ENCODE measurements around the gene CLRN2. TPM values are rescaled to one million over a fixed set of nuclear protein-coding genes. Genes with fewer than 3 reads are reported as not detected.
A peak's percentile ranks its signal among the peaks of the same experiment; 100 is the strongest.

Gene CLRN2
- total RNA-seq, 1 experiment from 2014 or later, result not detected

DNA sequence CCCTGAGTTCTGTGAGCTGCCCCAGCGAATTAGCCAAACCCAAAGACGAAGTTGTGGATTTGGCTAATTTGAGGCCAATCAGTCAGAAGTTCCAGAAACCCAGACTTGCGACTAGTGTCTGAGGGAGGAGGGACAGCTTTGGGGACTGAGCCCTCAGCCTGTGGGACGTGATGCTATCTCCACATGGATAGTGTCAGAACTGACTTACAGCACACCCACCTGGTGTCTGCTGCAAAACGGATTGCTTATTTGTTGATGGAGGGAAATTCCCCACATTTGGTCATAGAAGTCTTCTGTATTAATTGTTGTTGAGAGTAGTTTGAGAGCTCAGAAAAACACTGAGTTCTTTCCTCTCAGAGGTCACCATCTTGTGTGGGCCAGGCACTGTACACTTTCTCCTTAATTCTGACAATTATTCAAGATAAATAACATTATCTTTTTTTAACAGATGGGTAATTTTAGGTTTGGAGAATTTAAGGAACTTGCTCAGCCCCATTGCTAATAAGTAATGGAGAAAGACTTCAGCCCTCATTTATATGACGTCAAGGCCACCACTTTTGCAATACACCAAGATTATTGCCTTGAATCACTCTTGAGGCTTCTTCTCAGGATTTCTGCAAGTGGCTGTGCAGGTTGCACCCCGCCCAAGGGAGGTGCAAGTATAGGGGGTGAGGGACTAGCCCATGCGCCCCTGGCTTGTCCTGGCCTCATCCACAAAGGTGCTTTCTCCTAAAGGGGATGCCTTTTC is 16.7 kb downstream of the CLRN2 start:
- Histone ChIP-seq H3F3A (ENCODE audit: low read length, unreplicated experiment) (no peaks in the 10 kb centered on the region), H3K9ac (ENCODE audit: low read length) (no peak overlapping the region), H3K9me2 (replicated peaks; ENCODE audit: low read length) (no peaks in the 10 kb centered on the region), H3K27ac (ENCODE audit: low read length) (no peak overlapping the region), H3K27me3 (ENCODE audit: low read length) (no peaks in the 10 kb centered on the region), H3K4me1 (ENCODE audit: insufficient read depth, low read length) (no peaks in the 10 kb centered on the region), H2AFZ (ENCODE audit: low read length) (no peak overlapping the region), H3K4me2 (ENCODE audit: low read length) (no peak overlapping the region), H4K20me1 (ENCODE audit: low read length) (no peaks in the 10 kb centered on the region), H3K79me2 (ENCODE audit: low read length) (no peaks in the 10 kb centered on the region), H3K9me3 (ENCODE audit: low read length) (no peaks in the 10 kb centered on the region), H3K4me3 (ENCODE audit: low read length) (no peak overlapping the region), H3K36me3 (ENCODE audit: low read depth, low read length) (no peaks in the 10 kb centered on the region)
- intact Hi-C loops (cut with micrococcal nuclease), result no loop called here
- POLR2A ChIA-PET (ENCODE audit: unreplicated experiment), result no interaction called here
- TF ChIP-seq EZH2 (IDR thresholded peaks at IDR 0.05; ENCODE audit: low read length, unreplicated experiment), result no peak
- TF ChIP-seq, protein P1, sequence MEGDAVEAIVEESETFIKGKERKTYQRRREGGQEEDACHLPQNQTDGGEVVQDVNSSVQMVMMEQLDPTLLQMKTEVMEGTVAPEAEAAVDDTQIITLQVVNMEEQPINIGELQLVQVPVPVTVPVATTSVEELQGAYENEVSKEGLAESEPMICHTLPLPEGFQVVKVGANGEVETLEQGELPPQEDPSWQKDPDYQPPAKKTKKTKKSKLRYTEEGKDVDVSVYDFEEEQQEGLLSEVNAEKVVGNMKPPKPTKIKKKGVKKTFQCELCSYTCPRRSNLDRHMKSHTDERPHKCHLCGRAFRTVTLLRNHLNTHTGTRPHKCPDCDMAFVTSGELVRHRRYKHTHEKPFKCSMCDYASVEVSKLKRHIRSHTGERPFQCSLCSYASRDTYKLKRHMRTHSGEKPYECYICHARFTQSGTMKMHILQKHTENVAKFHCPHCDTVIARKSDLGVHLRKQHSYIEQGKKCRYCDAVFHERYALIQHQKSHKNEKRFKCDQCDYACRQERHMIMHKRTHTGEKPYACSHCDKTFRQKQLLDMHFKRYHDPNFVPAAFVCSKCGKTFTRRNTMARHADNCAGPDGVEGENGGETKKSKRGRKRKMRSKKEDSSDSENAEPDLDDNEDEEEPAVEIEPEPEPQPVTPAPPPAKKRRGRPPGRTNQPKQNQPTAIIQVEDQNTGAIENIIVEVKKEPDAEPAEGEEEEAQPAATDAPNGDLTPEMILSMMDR (conservative IDR thresholded peaks at IDR 0.05; ENCODE audit: low read depth, low read length), result no peak
- no peak for TF ChIP-seq EZH2phosphoT487 (IDR thresholded peaks at IDR 0.05; ENCODE audit: borderline replicate concordance, low read length)
- DNase-seq (no peak), ATAC-seq (no peak)
- CTCF ChIA-PET, result no interaction called here
- BruUV-seq (replicated peaks), result no TSS peak

DNA sequence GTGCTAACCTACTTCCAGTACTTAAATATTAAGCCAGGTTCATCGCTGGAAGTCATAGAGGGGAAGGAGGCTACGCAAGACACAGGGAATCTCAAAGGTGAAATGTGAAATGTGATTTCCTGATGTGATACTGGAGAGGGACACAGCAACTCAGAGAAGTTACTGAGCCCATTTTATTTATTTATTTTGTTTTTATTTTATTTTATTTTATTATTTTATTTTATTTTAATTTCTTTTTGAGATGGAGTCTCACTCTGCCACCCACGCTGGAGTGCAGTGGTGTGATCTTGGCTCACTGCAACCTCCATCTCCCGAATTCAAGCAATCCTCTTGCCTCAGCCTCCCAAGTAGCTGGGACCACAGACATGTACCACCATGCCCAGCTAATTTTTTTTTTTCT is 19.7 kb downstream of the CLRN2 start:
- Histone ChIP-seq H3K79me2 (ENCODE audit: low read length) (no peaks in the 10 kb centered on the region), H3K9me3 (ENCODE audit: low read length) (no peaks in the 10 kb centered on the region), H3F3A (ENCODE audit: low read length, unreplicated experiment) (no peaks in the 10 kb centered on the region), H3K9ac (ENCODE audit: low read length) (no peak overlapping the region), H3K9me2 (replicated peaks; ENCODE audit: low read length) (no peaks in the 10 kb centered on the region), H3K27me3 (ENCODE audit: low read length) (no peaks in the 10 kb centered on the region), H2AFZ (ENCODE audit: low read length) (no peak overlapping the region), H3K27ac (ENCODE audit: low read length) (no peak overlapping the region), H3K4me2 (ENCODE audit: low read length) (no peak overlapping the region), H4K20me1 (ENCODE audit: low read length) (no peaks in the 10 kb centered on the region), H3K4me1 (ENCODE audit: insufficient read depth, low read length) (no peaks in the 10 kb centered on the region), H3K4me3 (ENCODE audit: low read length) (no peak overlapping the region), H3K36me3 (ENCODE audit: low read depth, low read length) (no peaks in the 10 kb centered on the region)
- DNase-seq, result no peak
- CTCF ChIA-PET, result no interaction called here
- no peak for TF ChIP-seq EZH2phosphoT487 (IDR thresholded peaks at IDR 0.05; ENCODE audit: borderline replicate concordance, low read length)
- TF ChIP-seq, protein P1 (conservative IDR thresholded peaks at IDR 0.05; ENCODE audit: low read depth, low read length), result no peak
- no peak for TF ChIP-seq EZH2 (IDR thresholded peaks at IDR 0.05; ENCODE audit: low read length, unreplicated experiment)
- POLR2A ChIA-PET (ENCODE audit: unreplicated experiment), result no interaction called here
- intact Hi-C loops (cut with micrococcal nuclease), result no loop called here
- no peak for ATAC-seq
- BruUV-seq (replicated peaks), result no TSS peak

DNA sequence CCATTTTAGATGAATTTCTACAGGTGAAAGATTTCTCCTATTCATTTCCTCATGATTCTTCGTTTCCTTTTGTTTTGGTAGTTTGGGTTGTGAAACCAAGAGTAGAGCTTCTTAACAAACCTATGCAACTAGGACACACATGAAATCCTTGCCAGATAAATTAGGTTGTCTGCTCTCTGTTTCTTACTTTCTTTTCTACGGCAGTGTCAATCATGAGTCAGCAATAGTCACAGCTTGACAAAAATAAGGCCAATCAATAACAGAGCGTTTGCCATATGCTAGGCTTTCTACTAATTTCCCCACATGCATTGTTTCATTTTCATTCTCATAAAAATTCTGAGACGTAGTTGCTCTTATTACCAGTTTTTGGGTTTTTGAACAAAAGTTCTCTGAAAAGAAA is 20.3 kb downstream of the CLRN2 start:
- H3K4me3 ChIP-seq (ENCODE audit: low read length), result no peak overlapping the region
- ATAC-seq (no peak), DNase-seq (no peak)
- no peaks in the 10 kb centered on the region for H3K79me2 ChIP-seq (ENCODE audit: low read length)
- H3K9ac ChIP-seq (ENCODE audit: low read length), result no peak overlapping the region
- ChIA-PET CTCF (no interaction called here), POLR2A (ENCODE audit: unreplicated experiment) (no interaction called here)
- TF ChIP-seq EZH2 (IDR thresholded peaks at IDR 0.05; ENCODE audit: low read length, unreplicated experiment), result no peak
- TF ChIP-seq, protein P1 (conservative IDR thresholded peaks at IDR 0.05; ENCODE audit: low read depth, low read length), result no peak
- no peak for TF ChIP-seq EZH2phosphoT487 (IDR thresholded peaks at IDR 0.05; ENCODE audit: borderline replicate concordance, low read length)
- no peak overlapping the region for H3K4me2 ChIP-seq (ENCODE audit: low read length)
- H3K9me3 ChIP-seq (ENCODE audit: low read length), result no peaks in the 10 kb centered on the region
- peak overlapping the region; percentile 55; the same call in 1 of the 2 replicates for H2AFZ ChIP-seq (ENCODE audit: low read length)
- no peak overlapping the region for H3K27ac ChIP-seq (ENCODE audit: low read length)
- no peaks in the 10 kb centered on the region for H3K36me3 ChIP-seq (ENCODE audit: low read depth, low read length)
- H3K27me3 ChIP-seq (ENCODE audit: low read length), result no peaks in the 10 kb centered on the region
- no TSS peak for BruUV-seq (replicated peaks)
- no peaks in the 10 kb centered on the region for H3K9me2 ChIP-seq (replicated peaks; ENCODE audit: low read length)
- H3K4me1 ChIP-seq (ENCODE audit: insufficient read depth, low read length), result no peaks in the 10 kb centered on the region
- intact Hi-C loops (cut with micrococcal nuclease), result no loop called here
- H4K20me1 ChIP-seq (ENCODE audit: low read length), result no peaks in the 10 kb centered on the region
- no peaks in the 10 kb centered on the region for H3F3A ChIP-seq (ENCODE audit: low read length, unreplicated experiment)
